Measurements from ENCODE around the gene PHF3.
A peak's percentile ranks its signal among the peaks of the same experiment; 100 is the strongest.

The PHF3 gene, protein sequence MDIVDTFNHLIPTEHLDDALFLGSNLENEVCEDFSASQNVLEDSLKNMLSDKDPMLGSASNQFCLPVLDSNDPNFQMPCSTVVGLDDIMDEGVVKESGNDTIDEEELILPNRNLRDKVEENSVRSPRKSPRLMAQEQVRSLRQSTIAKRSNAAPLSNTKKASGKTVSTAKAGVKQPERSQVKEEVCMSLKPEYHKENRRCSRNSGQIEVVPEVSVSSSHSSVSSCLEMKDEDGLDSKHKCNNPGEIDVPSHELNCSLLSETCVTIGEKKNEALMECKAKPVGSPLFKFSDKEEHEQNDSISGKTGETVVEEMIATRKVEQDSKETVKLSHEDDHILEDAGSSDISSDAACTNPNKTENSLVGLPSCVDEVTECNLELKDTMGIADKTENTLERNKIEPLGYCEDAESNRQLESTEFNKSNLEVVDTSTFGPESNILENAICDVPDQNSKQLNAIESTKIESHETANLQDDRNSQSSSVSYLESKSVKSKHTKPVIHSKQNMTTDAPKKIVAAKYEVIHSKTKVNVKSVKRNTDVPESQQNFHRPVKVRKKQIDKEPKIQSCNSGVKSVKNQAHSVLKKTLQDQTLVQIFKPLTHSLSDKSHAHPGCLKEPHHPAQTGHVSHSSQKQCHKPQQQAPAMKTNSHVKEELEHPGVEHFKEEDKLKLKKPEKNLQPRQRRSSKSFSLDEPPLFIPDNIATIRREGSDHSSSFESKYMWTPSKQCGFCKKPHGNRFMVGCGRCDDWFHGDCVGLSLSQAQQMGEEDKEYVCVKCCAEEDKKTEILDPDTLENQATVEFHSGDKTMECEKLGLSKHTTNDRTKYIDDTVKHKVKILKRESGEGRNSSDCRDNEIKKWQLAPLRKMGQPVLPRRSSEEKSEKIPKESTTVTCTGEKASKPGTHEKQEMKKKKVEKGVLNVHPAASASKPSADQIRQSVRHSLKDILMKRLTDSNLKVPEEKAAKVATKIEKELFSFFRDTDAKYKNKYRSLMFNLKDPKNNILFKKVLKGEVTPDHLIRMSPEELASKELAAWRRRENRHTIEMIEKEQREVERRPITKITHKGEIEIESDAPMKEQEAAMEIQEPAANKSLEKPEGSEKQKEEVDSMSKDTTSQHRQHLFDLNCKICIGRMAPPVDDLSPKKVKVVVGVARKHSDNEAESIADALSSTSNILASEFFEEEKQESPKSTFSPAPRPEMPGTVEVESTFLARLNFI (N-terminal part only)

DNA sequence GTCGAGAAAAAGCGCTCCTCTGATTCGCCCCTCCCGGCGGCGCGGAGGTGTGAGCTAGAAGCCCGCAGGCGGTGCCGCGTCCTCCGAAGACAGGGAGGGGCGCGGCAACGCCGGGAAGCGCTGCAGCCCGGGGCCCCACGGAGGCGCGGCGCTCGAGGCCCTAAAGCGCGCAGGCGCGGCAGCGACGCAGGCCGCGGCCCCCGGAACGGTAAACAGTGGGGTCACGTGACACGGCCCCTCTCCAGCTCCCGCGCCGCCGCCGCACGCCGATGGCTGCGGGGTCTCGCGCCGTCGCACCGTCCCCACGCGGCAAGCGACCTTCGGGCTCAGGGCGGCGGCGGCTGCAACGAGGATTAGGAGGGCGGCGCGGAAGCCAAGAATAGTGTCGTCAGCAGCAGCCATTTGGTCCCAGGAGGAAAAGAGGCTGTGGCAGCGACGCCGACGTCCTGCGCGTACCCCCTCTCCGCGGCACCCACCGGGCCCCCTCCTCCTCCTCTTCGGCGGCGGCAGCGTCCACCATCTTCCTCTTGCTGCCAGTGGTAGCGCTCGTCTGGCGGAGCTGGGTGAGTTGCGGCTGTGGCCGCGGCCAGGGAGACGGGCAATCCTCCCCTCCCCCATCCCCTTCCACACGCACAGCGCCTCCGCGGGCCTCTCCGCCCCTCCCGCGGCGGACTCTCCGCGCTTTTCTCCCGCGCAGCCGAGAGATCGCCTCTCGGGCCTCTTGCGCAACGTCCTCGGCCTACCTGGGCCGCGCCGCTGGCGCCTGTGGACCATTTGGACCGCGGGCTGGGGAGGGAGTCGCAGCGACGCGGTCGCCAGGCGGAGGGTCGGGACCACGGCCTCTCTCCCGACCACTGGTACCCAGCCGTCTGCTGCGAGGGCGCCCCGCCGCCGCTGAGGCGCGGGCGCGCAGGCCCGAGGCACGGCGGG, at the start of gene PHF3:
PHF3 (plus strand) TSS at position 215 of the 930 bp plus-strand sequence. CDS start 10,750 bp downstream, outside the sequence.
- no peaks in the 10 kb centered on the region for H3K36me3 Mint-ChIP-seq

DNA sequence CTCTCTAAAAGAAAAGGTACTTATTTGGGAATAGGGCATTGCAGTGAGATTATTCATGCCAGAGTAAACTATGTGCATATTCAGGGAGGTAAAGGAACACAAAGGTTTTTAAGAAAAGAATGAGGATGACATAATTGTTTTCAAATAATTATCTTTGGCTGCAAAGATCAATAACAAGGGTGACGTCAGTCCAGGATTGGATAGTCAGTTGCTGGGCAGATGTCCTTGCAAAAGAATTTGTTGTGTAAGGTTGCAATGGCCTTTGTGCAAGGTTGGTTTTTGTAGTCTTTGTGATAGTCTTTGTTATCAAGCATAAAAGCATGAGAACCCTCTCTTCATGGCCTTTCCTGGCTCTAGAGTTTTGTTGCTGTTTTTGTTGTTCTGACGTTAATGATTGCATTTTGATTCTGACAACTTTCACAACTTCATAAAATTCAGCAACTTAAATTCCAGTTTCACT, 45.6 kb upstream of the PHF3 start:
- no peaks in the 10 kb centered on the region for H3K9me3 Mint-ChIP-seq
- no peaks in the 10 kb centered on the region for H3K4me1 Mint-ChIP-seq
- no peaks in the 10 kb centered on the region for H3K36me3 Mint-ChIP-seq
- H3K4me3 Mint-ChIP-seq, result no peak overlapping the region
- H3K27me3 Mint-ChIP-seq, result peaks cover 1% of the 10 kb centered on the region
- H3K27ac Mint-ChIP-seq, result no peak overlapping the region

More for the DNA sequence above, at the start of gene PHF3:
- H3K4me1 Mint-ChIP-seq, result peaks cover 50% of the 10 kb centered on the region
- peak within 1 kb of the TSS; percentile 94 for H3K4me3 Mint-ChIP-seq
- no peaks in the 10 kb centered on the region for H3K9me3 Mint-ChIP-seq
- H3K27me3 Mint-ChIP-seq, result no peaks in the 10 kb centered on the region
- peak within 1 kb of the TSS; percentile 97 for H3K27ac Mint-ChIP-seq

DNA sequence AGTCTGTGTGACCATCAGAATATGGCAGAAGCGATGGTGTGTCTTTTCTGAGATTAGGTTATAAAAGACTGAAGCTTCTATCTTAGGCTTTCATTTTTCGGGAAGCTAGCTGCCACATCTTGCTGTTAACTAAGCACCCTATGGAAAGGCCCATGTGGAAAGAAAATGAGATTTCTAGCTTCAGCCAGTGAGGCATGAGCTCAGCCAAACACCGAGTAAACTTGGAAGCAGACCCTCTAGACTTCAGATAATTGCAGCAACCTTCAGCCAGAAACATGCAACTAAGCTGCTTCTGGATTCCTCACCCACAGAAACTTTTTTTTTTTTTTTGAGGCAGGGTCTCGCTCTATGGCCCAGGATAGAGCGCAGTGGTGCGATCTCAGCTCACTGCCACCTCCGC, 42.7 kb upstream of the PHF3 start:
- Mint-ChIP-seq H3K27me3 (peaks cover 1% of the 10 kb centered on the region), H3K36me3 (no peaks in the 10 kb centered on the region), H3K4me3 (no peak overlapping the region), H3K9me3 (no peaks in the 10 kb centered on the region), H3K27ac (no peak overlapping the region), H3K4me1 (peaks cover 2% of the 10 kb centered on the region)

DNA sequence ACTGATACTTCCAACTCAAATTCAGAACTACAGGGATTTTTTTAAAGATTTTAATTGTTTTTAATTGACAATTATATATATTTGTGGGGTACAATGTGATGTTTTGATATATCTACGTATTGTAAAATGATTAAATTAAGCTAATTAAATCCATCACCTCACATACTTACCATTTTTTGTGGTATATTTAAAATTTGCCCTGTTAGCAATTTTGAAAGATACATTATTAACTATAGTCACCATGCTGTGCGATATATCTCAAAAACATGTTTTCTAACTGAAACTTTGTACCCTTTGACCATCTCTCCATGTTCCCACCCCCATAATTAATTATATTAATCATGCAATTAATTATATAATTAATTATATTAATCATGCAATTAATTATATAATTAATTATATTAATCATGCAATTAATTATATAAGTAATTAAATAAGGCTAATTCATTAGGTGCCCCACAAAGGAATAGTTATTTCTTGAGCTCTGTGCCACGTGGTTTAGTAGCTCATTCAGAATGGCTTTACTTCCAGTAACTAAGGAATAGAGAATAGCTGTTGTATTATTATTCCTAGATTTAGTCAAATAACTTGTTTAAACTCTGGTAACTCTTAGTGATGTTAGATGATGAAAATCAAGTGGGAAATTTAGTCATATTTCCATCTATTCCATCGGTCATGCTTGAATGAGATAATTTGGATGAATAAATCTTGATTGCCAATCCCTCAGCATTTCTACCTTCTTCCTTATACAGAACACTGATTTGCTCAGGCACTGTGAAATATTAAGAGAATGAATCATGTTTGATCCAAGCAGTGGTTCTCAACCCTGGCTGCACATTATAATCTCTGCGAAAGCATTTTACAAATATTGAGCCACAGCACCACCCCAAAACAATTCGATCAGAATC, 38.2 kb upstream of the PHF3 start:
- H3K27me3 Mint-ChIP-seq, result no peaks in the 10 kb centered on the region
- no peaks in the 10 kb centered on the region for H3K9me3 Mint-ChIP-seq
- peak overlapping the region; percentile 93 for H3K4me3 Mint-ChIP-seq
- H3K4me1 Mint-ChIP-seq, result peaks cover 20% of the 10 kb centered on the region
- H3K36me3 Mint-ChIP-seq, result no peaks in the 10 kb centered on the region
- H3K27ac Mint-ChIP-seq, result no peak overlapping the region

DNA sequence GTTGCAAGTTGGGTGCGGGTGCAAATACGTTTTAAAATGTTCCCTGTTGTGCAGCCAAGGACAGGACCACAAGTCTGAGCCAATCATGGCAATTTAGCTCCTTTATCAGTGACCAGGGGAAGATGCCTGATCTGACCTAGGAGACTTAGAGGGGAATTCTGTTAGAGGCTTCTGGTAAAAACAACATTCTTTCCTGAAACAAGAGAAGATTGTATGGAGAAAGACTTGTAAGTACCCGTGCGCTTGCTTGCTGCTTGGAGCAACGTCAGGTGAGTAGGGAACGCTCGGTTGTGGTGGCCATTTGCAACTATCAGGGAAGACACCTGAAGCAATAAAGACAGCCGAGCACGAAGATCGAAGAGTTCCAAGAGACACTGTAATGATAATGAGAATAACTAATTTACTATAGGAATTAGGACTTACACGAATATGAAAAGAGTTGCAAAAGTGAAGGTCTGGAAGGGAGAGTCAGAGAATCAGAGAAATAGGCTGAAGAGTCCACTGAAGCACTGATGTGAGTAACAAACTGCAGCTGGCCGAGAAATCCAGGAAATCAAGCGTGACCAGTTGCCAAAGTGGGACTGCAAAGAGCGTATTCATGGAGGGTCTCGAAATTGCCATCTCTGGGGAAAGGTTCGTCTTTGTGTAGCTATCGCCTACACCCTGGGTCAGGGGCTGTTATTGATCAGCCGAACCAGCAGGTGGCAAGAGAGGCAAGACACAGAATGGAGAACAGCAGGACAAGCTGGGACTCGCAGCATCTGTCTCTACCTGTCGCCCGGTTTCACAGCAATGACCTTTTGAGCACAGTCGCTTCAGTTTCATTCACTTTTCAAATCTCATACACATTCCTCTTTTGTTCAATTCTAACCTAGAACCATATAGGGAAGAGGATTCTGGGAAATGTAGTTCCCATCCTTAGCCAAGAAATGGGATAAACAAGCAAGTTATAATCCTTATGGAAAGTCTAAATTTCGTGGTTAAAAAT, 37.3 kb upstream of the PHF3 start:
- Mint-ChIP-seq H3K4me1 (peaks cover 20% of the 10 kb centered on the region), H3K27ac (no peak overlapping the region), H3K27me3 (no peaks in the 10 kb centered on the region), H3K36me3 (no peaks in the 10 kb centered on the region), H3K9me3 (no peaks in the 10 kb centered on the region), H3K4me3 (peak overlapping the region; percentile 93)

DNA sequence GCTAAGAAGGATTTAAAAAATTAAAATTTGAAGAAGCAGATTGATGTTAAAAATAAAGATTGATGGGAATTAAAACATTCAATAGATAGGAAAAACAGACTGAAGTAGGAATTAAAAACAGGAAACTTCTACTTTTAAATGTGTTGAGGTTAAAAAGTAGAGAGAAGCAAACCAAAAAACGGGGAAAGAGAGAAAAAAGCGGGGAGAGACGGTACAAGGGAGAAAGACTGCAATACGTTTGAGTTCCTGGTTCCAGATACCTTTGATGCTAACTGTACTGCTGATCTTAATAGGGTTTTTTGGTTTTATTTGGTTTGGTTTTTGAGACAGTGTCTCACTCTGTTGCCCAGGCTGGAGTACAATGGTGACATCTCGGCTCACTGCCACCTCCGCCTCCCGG, 36.4 kb upstream of the PHF3 start:
- no peaks in the 10 kb centered on the region for H3K36me3 Mint-ChIP-seq
- H3K9me3 Mint-ChIP-seq, result no peaks in the 10 kb centered on the region
- H3K27ac Mint-ChIP-seq, result no peak overlapping the region
- H3K4me1 Mint-ChIP-seq, result peaks cover 20% of the 10 kb centered on the region
- no peaks in the 10 kb centered on the region for H3K27me3 Mint-ChIP-seq
- peak overlapping the region; percentile 93 for H3K4me3 Mint-ChIP-seq

DNA sequence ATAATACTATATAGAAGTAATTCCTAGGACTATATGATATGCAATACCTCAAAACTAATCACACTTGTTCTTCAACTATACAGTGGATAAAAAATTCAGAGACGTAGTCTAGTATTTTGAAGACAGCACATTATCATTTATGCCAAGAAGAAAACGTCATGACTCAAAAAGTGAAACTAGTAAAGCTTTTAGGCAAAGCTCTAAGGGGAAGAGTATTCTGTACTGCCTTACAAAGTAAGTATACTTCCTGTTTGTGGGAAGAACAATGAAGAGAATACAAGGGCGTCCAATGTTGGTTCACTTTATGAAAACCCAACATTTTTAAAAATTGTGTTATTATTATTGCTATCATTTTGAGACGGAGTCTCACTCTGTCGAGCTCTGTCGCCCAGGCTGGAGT, 35.5 kb upstream of the PHF3 start:
- peaks cover 20% of the 10 kb centered on the region for H3K4me1 Mint-ChIP-seq
- no peaks in the 10 kb centered on the region for H3K9me3 Mint-ChIP-seq
- H3K36me3 Mint-ChIP-seq, result no peaks in the 10 kb centered on the region
- no peak overlapping the region for H3K27ac Mint-ChIP-seq
- no peak overlapping the region for H3K4me3 Mint-ChIP-seq
- H3K27me3 Mint-ChIP-seq, result no peaks in the 10 kb centered on the region

DNA sequence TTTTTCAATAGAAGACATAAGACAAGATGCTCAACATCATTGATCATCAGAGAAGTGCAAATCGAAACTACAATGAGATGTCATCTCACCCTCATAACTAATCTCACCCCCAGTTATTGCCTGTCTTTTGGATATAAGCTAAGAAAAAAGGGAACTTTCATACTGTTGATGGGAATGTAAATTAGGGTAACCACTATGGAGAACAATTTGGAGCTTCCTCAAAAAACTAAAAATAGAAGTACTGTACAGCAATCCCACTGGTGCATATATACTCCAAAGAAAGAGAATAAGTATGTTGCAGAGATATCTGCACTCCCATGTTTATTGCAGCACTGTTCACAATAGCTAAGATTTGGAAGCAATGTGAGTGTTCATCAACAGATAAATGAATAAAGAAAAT, 26.4 kb upstream of the PHF3 start:
- Mint-ChIP-seq H3K36me3 (peaks cover 1% of the 10 kb centered on the region), H3K4me3 (no peak overlapping the region), H3K27me3 (no peaks in the 10 kb centered on the region), H3K9me3 (peaks cover 4% of the 10 kb centered on the region), H3K4me1 (no peaks in the 10 kb centered on the region), H3K27ac (no peak overlapping the region)

DNA sequence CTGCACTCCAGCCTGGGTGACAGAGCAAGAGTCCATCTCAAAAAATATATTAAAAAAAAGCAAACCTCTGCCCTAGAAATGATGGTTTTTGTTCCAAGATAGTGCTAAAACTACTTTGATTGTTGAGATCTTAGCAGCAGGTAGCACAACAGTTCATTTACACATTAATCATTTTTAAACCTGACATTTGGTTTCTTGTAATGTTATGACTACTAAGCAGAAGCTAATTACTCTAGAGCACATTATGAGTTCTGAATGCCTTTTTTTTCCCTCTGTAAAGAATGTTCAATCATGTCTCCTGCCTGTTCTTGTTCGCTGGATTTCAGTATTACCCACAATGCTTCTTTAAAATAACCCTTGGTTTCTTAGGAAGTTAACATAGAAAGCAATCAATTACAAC, 24.7 kb upstream of the PHF3 start:
- H3K27ac Mint-ChIP-seq, result no peak overlapping the region
- H3K9me3 Mint-ChIP-seq, result peaks cover 4% of the 10 kb centered on the region
- peaks cover 1% of the 10 kb centered on the region for H3K36me3 Mint-ChIP-seq
- no peak overlapping the region for H3K4me3 Mint-ChIP-seq
- no peaks in the 10 kb centered on the region for H3K4me1 Mint-ChIP-seq
- H3K27me3 Mint-ChIP-seq, result no peaks in the 10 kb centered on the region

DNA sequence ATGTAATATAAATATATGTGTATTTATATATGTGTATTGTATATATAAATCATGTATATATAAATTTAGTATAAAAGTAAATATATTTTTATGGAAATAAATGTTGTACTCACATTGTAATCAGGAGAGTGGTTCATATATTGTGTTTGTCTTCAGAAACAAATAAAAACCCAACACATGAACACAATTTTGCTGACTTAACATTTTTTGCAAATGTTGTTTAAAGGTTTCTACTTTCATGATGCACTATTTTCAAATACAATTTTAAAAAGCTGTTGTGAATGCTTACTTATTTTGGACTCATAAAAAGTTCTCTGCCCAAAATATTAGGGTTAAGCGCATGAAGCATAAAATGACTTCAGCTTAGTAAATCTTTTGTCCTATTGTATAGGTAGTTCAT, 24.0 kb upstream of the PHF3 start:
- H3K4me1 Mint-ChIP-seq, result no peaks in the 10 kb centered on the region

DNA sequence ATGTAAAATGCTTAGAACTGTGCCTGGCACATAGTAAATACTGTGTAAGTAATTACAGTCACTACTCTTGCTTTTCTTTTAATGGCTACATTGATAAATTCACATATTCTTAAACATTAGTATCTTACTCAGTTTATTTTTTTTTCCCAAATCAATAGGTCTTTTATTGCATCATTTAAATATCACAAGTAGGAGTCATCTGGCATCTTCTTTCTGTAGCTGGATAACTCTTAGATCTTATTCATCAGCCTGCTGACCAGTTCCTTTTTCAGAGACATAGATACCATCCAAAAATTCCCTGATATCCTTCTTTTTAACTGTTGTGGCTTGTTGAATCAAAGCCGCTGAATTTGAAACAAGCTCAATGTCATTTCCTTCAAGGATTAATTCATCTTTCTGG, 20.0 kb upstream of the PHF3 start:
- no peaks in the 10 kb centered on the region for H3K4me1 Mint-ChIP-seq
- H3K27me3 Mint-ChIP-seq, result peaks cover 8% of the 10 kb centered on the region
- peaks cover 2% of the 10 kb centered on the region for H3K36me3 Mint-ChIP-seq
- no peak overlapping the region for H3K27ac Mint-ChIP-seq
- H3K4me3 Mint-ChIP-seq, result no peak overlapping the region
- H3K9me3 Mint-ChIP-seq, result no peaks in the 10 kb centered on the region

More for the DNA sequence above, 24.0 kb upstream of the PHF3 start:
- H3K27me3 Mint-ChIP-seq, result peaks cover 3% of the 10 kb centered on the region
- peaks cover 4% of the 10 kb centered on the region for H3K9me3 Mint-ChIP-seq
- H3K27ac Mint-ChIP-seq, result no peak overlapping the region
- peaks cover 1% of the 10 kb centered on the region for H3K36me3 Mint-ChIP-seq
- H3K4me3 Mint-ChIP-seq, result no peak overlapping the region

DNA sequence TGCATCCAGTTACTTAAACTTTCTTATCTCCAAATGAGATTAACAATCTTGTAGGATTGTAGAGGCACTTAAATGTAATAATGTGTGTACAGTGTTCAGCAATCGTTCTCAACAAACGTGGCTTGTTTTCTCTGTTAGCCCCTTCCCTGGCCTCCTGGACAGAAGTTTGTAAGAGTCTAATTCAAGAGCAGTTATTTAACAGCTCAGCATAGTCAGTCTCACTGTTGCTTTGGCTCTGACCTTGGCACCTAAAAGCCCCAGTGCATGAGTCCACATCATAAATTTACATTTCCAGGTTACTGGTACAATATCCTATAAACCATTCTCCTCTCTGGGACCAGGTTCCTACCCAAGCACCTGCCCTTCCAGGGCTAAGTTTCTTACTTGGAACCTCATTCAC, 11.5 kb upstream of the PHF3 start:
- peaks cover 9% of the 10 kb centered on the region for H3K27me3 Mint-ChIP-seq
- no peak overlapping the region for H3K27ac Mint-ChIP-seq
- no peaks in the 10 kb centered on the region for H3K4me1 Mint-ChIP-seq
- H3K9me3 Mint-ChIP-seq, result no peaks in the 10 kb centered on the region
- H3K4me3 Mint-ChIP-seq, result no peak overlapping the region
- peaks cover 2% of the 10 kb centered on the region for H3K36me3 Mint-ChIP-seq

DNA sequence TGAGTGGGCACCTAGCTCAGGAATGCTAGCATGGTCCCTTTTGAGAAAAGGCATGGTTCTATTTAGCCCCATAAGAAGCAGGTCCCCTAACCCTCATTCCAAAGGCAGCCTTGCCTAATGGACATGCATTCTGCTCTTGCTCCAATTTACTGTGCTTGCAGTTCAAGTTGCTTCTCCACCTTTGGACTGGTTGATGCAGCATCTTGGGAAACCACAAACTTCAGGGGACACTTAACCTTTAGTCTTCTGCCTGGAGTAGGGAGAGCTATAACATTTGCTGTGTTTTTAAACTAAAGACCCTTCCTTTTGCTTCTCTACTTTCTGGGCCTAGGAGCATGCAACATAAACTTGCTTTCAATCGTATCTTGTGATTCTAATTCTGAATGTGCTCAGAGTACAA, 5.1 kb upstream of the PHF3 start:
- Mint-ChIP-seq H3K4me1 (peaks cover 13% of the 10 kb centered on the region), H3K27ac (no peak overlapping the region), H3K27me3 (peaks cover 2% of the 10 kb centered on the region), H3K36me3 (no peaks in the 10 kb centered on the region), H3K4me3 (no peak overlapping the region), H3K9me3 (no peaks in the 10 kb centered on the region)

Data from activated naive CD4-positive, alpha-beta T cell treated with anti-CD3 and anti-CD28 coated beads, Interleukin-2, amount 50 U/mL, for 24 hours (primary cell).